Left cardiac atrium (tissue), 4 donors: ENCODE results near the gene CDYL2. TPM values are rescaled to one million over a fixed set of nuclear protein-coding genes. Genes with fewer than 3 reads are reported as not detected.
"Not testable (repeated sequence)": the region's sequence is repeated elsewhere in the genome, so short reads cannot be mapped to it uniquely, and the experiment has no call there.

ENCODE experiments used
- ATAC-seq, 2 donors: fragments of 200-7000 bp; cut with Tn5 transposase; one replicate each; pipeline ENCODE4 v1.9.1; 2020; ENCODE audit warnings: mild to moderate bottlenecking in 2 of 2, moderate library complexity in 2 of 2
- DNase-seq: peaks from one replicate; pipeline ENCODE4 v3.0.0-alpha.2; 2020
- intact Hi-C, 2 donors: fragments of 100-400 bp; cut with DNase I; formaldehyde crosslinking; loops; one replicate each; pipeline versions ENCODE4 v1.14.1 to v1.15.1; 2022 to 2023
- total RNA-seq, 2 donors: library from RNA; stranded (reverse); fragmentation: NEBNext Ultra II Directional; extraction: Animal tissue kit (Norgen Biotek cat#: 25700); gene quantifications; one replicate each; pipeline ENCODE4 v1.2.1, GENCODE V29; 2021
- donor health status: DM: no; HTN: yes; CAD: no.
- donor health status: DM: no; HTN: yes; CAD: no; lungs with severe emphysema.
- donor health status: DM: yes; HTN: yes; CAD: no.
- donor health status: Dilated cardiomyopathy.

CDYL2 gene
- total RNA-seq, 2 donors from 2014 or later, result 6.7 to 7.1 TPM

DNA sequence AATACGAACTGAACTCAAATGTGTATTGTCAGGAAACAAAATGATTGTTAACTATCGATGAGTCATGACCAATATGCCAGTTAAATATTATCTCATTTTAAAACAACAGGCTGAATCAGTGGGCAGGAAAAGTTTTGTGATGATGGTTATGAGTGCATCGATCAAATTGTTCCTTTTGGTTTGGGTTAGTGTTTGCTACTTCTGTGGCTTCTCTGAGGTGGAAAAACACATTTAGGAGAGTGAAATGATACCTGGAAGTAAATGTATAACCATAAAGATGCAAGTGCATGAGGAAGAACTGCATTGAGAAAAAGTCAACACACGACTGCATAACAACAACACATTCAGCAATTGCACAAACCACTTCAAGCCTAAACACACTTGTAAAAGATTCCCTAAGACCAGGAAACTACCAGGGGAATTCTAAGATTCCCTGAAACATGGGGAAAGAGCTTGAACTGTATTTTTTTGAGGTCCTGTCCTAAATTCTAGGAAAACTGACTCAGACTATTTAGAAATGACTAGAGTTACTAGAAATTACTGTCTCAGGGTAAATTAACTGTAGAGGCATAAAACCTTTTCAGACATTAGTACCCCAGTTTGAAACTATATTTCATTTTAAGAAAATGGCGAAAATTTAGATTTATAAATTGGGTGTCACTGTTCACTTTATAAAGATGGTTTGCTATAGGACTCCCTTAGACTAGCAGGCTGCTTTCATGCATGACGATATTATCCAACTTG, 44.8 kb downstream of the CDYL2 start:
- intact Hi-C loops, result no loop called here
- DNase-seq (no peak), ATAC-seq (no peak)

DNA sequence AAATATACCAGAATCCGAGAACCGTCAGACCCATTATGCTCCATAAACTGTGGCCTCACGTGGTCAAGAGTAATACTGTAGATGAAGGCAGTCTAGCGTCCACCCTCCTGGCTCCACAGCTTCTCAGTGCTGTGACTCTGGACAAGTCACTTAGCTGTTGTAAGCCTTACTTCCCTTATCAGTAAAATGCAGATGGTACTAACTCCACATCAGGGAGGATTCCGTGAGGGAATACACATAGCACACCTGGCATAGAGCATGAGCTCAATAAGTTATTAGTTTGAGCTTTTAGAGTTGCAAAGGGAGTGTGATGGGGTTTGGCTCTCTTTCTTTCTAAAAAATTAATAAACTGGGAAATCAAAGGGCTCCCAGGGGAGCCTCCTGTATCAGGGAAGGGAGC, 49.9 kb downstream of the CDYL2 start:
- ATAC-seq (no peak), DNase-seq (no peak)
- intact Hi-C loops, result no loop called here

- DNase-seq (no peak), ATAC-seq (no peak)
- intact Hi-C loops, result no loop called here
Measured at GRCh38 chr16:80752541-80752940, 51.9 kb downstream of the CDYL2 start.

GRCh38 chr16:80751167-80751566, 53.2 kb downstream of the CDYL2 start:
- ATAC-seq, result peak; percentile 27 to 30
- DNase-seq, result no peak
- intact Hi-C loops, result no loop called here

DNA sequence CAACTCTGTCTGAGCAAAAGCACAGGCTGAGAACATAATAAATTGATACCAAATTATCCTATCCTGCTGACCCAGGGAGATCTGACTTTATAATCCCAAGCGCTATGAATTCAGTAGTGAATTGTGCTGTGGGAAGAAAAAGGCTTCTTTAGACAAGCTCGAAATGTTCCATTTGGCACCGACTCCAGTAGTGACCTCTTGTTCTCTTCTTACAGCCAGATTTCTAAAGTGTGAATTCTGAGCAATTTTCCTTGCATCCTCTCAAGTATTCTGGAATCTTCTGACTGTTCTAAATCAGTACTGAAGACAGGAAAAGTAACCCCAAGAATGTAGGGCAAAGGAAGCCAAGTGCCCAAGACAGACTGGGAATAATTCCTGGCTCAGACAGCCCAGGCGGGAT, 58.2 kb downstream of the CDYL2 start:
- intact Hi-C loops, result no loop called here
- DNase-seq, result no peak
- peak in 1 of 2 donors; percentile 47 for ATAC-seq

- intact Hi-C loops, result no loop called here
- DNase-seq (no peak), ATAC-seq (no peak)
Measured at GRCh38 chr16:80744856-80745255, 59.5 kb downstream of the CDYL2 start.

DNA sequence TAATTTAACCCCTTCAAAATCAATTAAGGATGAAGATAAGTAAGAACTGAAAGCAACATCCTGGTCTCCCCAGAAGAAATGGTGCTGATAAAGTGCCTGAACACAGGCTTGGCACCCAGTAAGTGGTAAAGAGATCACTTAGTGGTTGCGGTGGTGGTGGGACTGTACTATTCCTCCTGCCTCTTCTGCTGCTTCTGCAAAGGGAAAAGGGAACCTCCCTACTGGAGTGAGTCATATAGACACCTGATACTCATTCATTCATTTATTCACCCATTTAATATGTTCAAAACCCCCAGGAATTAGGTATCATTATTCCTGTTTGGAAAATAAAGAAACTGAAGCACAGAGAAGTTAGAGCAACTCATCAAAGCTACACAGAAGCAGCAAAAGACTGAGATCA, 60.6 kb downstream of the CDYL2 start:
- DNase-seq (no peak), ATAC-seq (no peak)
- intact Hi-C loops, result no loop called here

DNA sequence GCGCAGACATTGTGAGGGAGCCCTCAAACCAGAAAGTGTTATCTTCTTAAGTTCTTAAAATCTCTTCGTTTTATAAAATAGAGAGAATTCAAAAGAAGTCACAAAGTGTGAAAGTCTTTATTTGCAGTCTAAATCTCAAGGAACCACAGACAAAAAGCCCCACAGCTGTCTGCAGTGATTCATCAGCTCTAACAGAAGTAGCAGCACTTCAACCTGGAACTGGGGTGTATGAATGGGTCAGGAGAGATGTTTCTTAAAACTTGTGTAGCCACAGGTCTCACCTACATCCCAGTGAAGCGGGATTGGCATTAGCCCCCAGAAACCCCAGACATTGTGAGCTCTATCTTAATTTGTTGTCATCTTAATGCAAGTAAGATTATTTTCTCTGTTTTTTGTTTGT, 61.1 kb downstream of the CDYL2 start:
- no peak for ATAC-seq

DNA sequence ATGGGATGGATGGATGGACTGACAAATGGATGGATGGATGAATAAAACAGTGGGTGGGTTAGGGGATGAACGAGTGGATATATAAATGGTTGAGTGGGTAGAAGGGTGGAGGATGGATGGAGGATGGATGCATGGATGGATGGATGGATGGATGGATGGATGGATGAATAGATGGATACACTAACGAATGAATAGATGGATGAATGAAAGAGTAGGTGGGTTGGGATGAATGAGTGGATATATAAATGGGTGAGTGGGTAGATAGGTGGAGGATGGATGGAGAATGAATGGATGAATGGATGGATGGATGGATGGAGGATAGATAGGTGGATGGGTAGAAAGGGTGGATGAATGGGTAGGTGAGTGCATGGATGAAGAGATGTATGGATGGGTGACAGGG, 62.1 kb downstream of the CDYL2 start:
- no peak for ATAC-seq
- intact Hi-C loops, result no loop called here

More for the DNA sequence above, 61.1 kb downstream of the CDYL2 start:
- no peak for DNase-seq
- intact Hi-C loops, result no loop called here

DNA sequence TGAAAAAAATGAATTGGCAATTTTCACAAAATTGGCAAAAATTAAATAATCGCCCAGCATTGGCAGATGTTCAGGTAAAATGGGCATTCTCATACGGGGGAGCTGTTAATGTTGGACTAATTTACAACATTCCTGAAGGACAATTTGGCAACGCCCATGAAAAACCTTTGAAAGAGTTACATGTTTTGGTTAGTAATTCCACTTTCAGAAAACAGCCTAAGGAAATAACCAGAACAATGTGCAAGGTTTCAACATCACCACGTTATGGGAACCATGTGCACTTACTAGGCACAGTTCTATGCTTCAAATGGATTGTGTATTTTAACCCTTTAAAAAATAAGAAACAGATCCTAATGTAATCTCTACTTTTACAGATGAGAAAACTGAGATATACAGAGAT, 62.7 kb downstream of the CDYL2 start:
- intact Hi-C loops, result no loop called here
- DNase-seq (no peak), ATAC-seq (no peak)

More for the DNA sequence above, 62.1 kb downstream of the CDYL2 start:
- no peak for DNase-seq

DNA sequence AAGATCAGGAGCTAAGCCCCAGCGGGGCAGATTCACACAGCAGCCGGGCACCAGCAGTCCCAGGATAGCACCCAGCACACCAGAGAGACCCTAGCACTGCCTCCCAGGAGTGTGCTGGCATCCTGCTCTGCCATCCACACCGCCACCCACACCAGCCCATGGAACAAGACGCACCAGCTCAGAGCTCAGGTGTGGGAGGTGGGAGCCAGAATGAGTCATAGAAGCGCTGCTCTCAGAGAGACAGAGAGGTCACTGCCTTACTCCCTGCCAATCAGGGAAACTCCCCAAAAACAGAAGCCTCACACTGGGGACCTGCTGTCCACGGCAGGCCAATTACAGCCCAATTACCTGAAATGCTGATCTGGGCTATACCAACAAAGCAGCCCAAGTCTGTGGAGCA, 64.9 kb downstream of the CDYL2 start:
- intact Hi-C loops, result no loop called here
- DNase-seq (no peak), ATAC-seq (no peak)

DNA sequence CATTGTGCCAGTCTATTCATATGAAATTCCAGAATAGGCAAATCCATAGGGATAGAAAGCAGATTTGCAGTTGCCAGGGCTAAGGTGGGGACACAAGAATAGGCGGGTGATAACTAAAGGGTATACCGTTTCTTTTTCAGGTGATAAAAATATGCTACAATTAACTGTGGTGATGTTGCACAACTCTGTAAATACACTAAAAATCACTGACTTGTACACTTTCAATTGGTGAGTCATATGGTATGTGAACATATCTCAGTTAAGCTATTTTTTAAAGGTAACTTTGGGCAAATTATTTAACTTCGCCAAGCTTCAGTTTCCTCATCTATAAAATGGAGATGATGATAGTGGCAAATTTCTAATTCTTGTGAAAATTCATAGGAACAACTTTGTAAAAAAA, 65.9 kb downstream of the CDYL2 start:
- DNase-seq (no peak), ATAC-seq (no peak)
- intact Hi-C loops, result no loop called here

GRCh38 chr16:80735846-80736245, 68.6 kb downstream of the CDYL2 start:
- DNase-seq, result no peak
- intact Hi-C loops, result no loop called here
- no peak for ATAC-seq

DNA sequence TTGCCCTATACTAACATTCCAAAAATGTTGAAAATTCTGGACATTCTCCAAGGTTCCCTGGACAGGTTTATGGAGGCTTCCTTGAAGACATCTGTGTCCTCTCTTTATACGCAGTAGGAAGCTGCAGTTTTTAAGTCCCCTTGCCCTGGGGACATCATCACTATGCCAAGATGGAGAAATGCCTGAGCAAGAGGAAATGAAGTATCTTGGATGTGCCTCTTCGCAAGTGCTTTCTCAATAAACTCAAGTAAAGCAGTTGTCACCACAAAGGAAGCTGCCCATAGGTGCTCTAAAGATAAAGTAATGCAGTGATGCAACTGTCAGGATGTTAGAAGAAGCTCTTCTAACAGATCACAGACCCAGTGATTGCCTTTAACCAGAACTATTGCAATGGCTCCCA, 71.0 kb downstream of the CDYL2 start:
- intact Hi-C loops, result no loop called here
- ATAC-seq, result no peak

GRCh38 chr16:80731915-80732314, 72.5 kb downstream of the CDYL2 start:
- no peak for DNase-seq
- intact Hi-C loops, result no loop called here
- ATAC-seq, result no peak

More for the DNA sequence above, 71.0 kb downstream of the CDYL2 start:
- DNase-seq, result no peak

GRCh38 chr16:80727066-80727763, 77.2 kb downstream of the CDYL2 start:
- intact Hi-C loops, DNase-seq, ATAC-seq: not testable (repeated sequence)

DNA sequence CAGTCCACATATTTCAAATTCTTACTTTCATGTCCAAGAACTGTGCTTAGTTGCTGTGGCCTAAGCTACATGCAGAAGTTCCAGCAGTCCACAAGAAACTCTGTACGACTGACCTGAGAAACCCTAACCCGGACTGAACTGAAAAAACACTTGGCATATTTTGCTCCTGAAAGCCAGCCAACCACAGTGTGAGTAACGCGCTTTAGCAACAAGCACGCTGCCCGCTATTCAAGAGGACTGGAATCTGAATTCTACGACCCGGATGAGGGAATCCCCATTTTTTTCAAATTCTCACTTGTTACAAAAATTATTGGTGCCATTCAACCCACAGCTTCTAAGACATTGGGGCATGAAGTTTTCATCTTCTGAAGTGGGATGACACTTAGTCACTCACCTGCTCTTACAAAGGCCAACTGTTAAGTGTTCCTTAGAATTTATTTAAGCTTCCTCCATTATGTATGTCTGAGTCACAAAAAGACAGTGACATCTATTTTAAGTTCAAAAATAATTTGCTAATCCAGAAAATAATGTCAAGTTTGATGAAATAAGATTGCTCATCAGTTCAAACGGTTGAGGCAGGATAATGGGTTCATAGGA, 78.7 kb downstream of the CDYL2 start:
- DNase-seq (no peak), ATAC-seq (no peak)
- intact Hi-C loops, result no loop called here

DNA sequence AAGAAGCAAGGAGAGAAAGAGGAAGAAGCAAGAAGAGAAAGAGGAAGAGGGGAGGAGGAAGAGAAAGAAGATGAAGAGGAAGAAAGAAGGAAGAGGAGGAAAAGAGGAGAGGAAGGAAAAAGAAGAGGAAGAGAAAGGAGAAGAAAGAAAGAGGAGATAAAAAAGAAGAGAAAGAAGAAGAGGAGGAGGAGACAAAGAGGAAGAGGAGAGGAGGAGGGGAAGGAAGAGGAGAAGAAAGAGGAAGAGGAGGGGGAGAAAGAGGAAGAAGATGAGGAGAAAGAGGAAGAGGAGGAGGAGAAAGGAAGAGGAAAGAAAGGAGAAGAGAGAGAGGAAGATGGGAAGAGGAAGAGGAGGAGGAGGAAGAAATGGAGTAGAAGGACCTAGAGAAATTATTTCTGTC, 80.4 kb downstream of the CDYL2 start:
- intact Hi-C loops, result no loop called here
- ATAC-seq, result no peak
- DNase-seq, result no peak

DNA sequence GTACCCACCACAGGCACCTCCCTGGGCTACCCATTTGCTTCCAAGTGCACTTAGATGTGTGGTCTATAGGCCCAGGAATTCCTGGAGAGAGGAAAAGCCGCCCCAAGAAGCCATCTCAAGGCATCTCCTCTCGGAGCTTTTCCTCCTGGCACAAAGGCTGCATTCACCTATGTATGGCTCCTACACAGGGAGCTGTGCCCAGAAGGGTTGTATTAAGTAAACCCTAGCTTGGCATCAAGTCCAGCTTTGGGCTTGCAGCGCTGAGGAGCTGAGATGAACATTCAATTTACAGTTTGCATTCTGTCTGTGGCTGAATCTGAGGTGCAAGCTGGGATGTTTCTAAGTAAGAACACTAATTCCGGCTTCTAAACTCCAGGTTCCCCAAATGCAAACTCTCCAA, 81.3 kb downstream of the CDYL2 start:
- ATAC-seq, result no peak
- intact Hi-C loops, result no loop called here
- DNase-seq, result no peak

GRCh38 chr16:80720804-80721371, 83.5 kb downstream of the CDYL2 start:
- no peak for DNase-seq
- intact Hi-C loops, result no loop called here
- ATAC-seq, result no peak
